KMS-11 (cell line): ENCODE data around the gene GLRA3.

Source experiments
- H2AFZ ChIP-seq: fragments of 200-600 bp; sonication (generic); 2 replicates; pipeline ENCODE4 v1.6.1; 2016; ENCODE audit warnings: antibody characterized with exemption, mixed run types, low read depth
- H3K27ac ChIP-seq: fragments of 200-600 bp; sonication (generic); 2 replicates; pipeline ENCODE4 v1.6.1; 2016; ENCODE audit warnings: mild to moderate bottlenecking, mixed run types
- H3K27me3 ChIP-seq: fragments of 200-600 bp; sonication (generic); 2 replicates; pipeline ENCODE4 v1.6.1; 2017; ENCODE audit warnings: mild to moderate bottlenecking, low read depth, mixed run types, moderate library complexity; ENCODE audit not compliant: insufficient read depth
- H3K36me3 ChIP-seq: fragments of 200-600 bp; sonication (generic); 2 replicates; pipeline ENCODE4 v1.6.1; 2017; ENCODE audit warnings: mild to moderate bottlenecking, mixed run types; ENCODE audit not compliant: insufficient read depth
- H3K4me1 ChIP-seq: fragments of 200-600 bp; sonication (generic); 2 replicates; pipeline ENCODE4 v1.6.1; 2016; ENCODE audit warnings: mild to moderate bottlenecking, low read depth, mixed run types; ENCODE audit not compliant: poor library complexity, severe bottlenecking
- H3K4me2 ChIP-seq: fragments of 200-600 bp; sonication (generic); 2 replicates; pipeline ENCODE4 v1.7.0; 2016; ENCODE audit warnings: mild to moderate bottlenecking, mixed run types
- H3K4me3 ChIP-seq: fragments of 200-600 bp; sonication (generic); IDR thresholded peaks from 2 replicates; pipeline ENCODE4 v1.6.1; 2017; ENCODE audit warnings: low read depth, low read length, mixed read lengths; ENCODE audit not compliant: insufficient read depth
- H3K79me2 ChIP-seq: fragments of 200-600 bp; sonication (generic); 2 replicates; pipeline ENCODE4 v1.6.1; 2016; ENCODE audit warnings: low read depth, mixed run types; ENCODE audit not compliant: insufficient read depth
- H3K9ac ChIP-seq: fragments of 200-600 bp; sonication (generic); 2 replicates; pipeline ENCODE4 v1.6.1; 2016; ENCODE audit warnings: mild to moderate bottlenecking, mixed run types
- H4K20me1 ChIP-seq: fragments of 200-600 bp; sonication (generic); 2 replicates; pipeline ENCODE4 v1.6.1; 2016; ENCODE audit warnings: mild to moderate bottlenecking, mixed run types; ENCODE audit not compliant: insufficient read depth
- CTCF ChIP-seq: fragments of 200-600 bp; sonication (generic); conservative IDR thresholded peaks from 2 replicates; pipeline ENCODE4 v1.6.1; 2017; ENCODE audit warnings: low read depth, mild to moderate bottlenecking, antibody characterized with exemption, low read length, moderate library complexity, mixed read lengths

Gene GLRA3

GRCh38 chr4:174764105-174764729 is 64.8 kb downstream of the GLRA3 start:
- Histone ChIP-seq H3K79me2 (no peaks in the 10 kb centered on the region), H4K20me1 (no peaks in the 10 kb centered on the region), H3K36me3 (no peaks in the 10 kb centered on the region), H3K4me2 (no peak overlapping the region), H2AFZ (no peak overlapping the region), H3K4me3 (no peak overlapping the region), H3K4me1 (no peaks in the 10 kb centered on the region), H3K9ac (no peak overlapping the region), H3K27me3 (no peaks in the 10 kb centered on the region), H3K27ac (no peak overlapping the region)
- TF ChIP-seq CTCF: peak; percentile 81

DNA sequence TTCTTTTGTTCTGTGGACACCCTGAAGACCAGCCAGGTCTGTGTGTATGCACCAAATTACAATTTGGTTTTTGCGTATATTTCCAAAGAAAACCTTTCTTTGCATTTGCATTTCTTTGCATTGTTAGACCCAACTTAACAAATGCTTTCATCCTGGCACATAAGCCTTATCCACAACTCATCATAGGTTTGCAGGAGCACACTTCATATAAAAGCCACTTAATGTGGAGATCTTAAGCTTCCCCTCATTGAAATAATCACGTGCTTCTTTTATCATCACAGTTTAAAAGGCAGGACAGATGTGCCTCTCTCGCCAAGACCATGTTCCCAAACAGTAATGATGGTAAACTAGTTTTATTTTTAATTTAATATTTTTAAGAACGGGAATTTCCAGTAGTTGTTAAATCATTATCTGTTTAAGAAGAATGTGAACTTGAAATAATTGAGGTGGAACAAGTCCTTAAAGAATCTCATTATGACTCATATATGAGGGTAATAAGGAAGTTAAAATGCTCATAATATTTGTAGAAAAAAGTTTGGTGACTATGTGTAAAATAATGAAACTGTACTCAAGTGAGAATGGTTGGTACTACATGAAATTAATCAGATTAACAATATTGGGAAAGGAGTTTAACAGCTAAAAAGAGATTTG is 65.5 kb downstream of the GLRA3 start:
- Histone ChIP-seq H3K4me2 (no peak overlapping the region), H3K27me3 (no peaks in the 10 kb centered on the region), H3K9ac (no peak overlapping the region), H3K4me1 (no peaks in the 10 kb centered on the region), H3K36me3 (no peaks in the 10 kb centered on the region), H3K27ac (no peak overlapping the region), H2AFZ (no peak overlapping the region), H4K20me1 (no peaks in the 10 kb centered on the region), H3K4me3 (no peak overlapping the region), H3K79me2 (no peaks in the 10 kb centered on the region)
- no peak for TF ChIP-seq CTCF

- H3K4me3 ChIP-seq: no peak overlapping the region
- no peaks in the 10 kb centered on the region for H3K27me3 ChIP-seq
- H3K9ac ChIP-seq: no peak overlapping the region
- H3K4me1 ChIP-seq: no peaks in the 10 kb centered on the region
- no peak for TF ChIP-seq CTCF
- no peaks in the 10 kb centered on the region for H3K36me3 ChIP-seq
- H3K79me2 ChIP-seq: no peaks in the 10 kb centered on the region
- H2AFZ ChIP-seq: no peak overlapping the region
- no peak overlapping the region for H3K27ac ChIP-seq
- no peak overlapping the region for H3K4me2 ChIP-seq
- H4K20me1 ChIP-seq: no peaks in the 10 kb centered on the region
Measured at GRCh38 chr4:174761451-174761850, 67.6 kb downstream of the GLRA3 start.

DNA sequence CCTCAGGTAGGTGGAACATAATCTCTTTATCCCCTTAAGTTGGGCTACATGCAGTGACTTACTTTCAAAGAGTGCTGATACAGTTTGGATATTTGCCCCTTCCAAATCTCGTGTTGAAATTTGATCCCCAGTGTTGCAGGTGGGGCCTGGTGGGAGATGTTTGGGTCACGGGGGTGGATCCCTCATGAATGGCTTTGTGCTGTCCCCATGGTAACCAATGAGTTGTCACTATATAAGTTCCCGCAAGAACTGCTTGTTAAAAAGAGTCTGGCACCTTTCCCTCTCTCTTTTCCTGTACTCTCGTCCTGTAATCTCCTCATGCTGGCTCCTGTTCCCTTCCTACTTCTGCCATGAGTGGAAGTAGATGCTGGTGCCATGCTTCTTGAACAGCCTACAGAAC is 71.3 kb downstream of the GLRA3 start:
- H3K4me1 ChIP-seq: no peaks in the 10 kb centered on the region
- no peaks in the 10 kb centered on the region for H4K20me1 ChIP-seq

More for the DNA sequence above, 71.3 kb downstream of the GLRA3 start:
- Histone ChIP-seq H3K27ac (no peak overlapping the region), H3K4me3 (no peak overlapping the region), H3K4me2 (no peak overlapping the region), H3K9ac (no peak overlapping the region), H3K79me2 (no peaks in the 10 kb centered on the region), H3K36me3 (no peaks in the 10 kb centered on the region), H2AFZ (no peak overlapping the region), H3K27me3 (no peaks in the 10 kb centered on the region)
- TF ChIP-seq CTCF: no peak
